K562 treated with DMSO at 1 percent for 4 hours (cell line): ENCODE measurements around the gene GAGE12D. TPM values are rescaled to one million over a fixed set of nuclear protein-coding genes. Genes with fewer than 3 reads are reported as not detected.

Experiments
- total RNA-seq: library from RNA; unstranded; fragments of 300-600 nt; gene quantifications from 2 replicates; pipeline ENCODE4 v1.2.3, GENCODE V29; 2022; ENCODE audit not compliant: insufficient read depth

GAGE12D gene
- not detected in 2 replicates for total RNA-seq

GRCh38 chrX:49541433-49541832, at the start of gene GAGE12D:
GAGE12D (plus strand) TSS chrX:49541733; CDS start chrX:49542888, 1,155 bp downstream.

GRCh38 chrX:49531877-49532276, 9.7 kb upstream of the GAGE12D start, which contains the start of gene GAGE12C:
GAGE12C (plus strand) TSS chrX:49532177; CDS start chrX:49533332, 1,155 bp downstream.

GRCh38 chrX:49550989-49551388, 9.5 kb downstream of the GAGE12D start, which contains the start of gene GAGE12E:
GAGE12E (plus strand) TSS chrX:49551289; CDS start chrX:49552444, 1,155 bp downstream.

GRCh38 chrX:49560542-49560941, 19.0 kb downstream of the GAGE12D start, which contains the start of gene GAGE12F:
GAGE12F (plus strand) TSS chrX:49560842; CDS start chrX:49561997, 1,155 bp downstream.

GRCh38 chrX:49570100-49570499, 28.6 kb downstream of the GAGE12D start, which contains the start of gene GAGE12G:
GAGE12G (plus strand) TSS chrX:49570400; CDS start chrX:49571555, 1,155 bp downstream.

GRCh38 chrX:49579649-49580048, 38.1 kb downstream of the GAGE12D start, which contains the start of gene GAGE12H:
GAGE12H (plus strand) TSS chrX:49579949; CDS start chrX:49581104, 1,155 bp downstream.

GRCh38 chrX:49589196-49589595, 47.7 kb downstream of the GAGE12D start, which contains the start of gene GAGE2A:
GAGE2A (plus strand) TSS chrX:49589496; CDS start chrX:49590651, 1,155 bp downstream.

Other genes starting within 250 kb of the GAGE12D start
- not detected in 2 replicates for gene GAGE10, start 238.1 kb upstream of the GAGE12D start, total RNA-seq
- gene GAGE12J, start 219.7 kb upstream of the GAGE12D start, total RNA-seq: not detected in 2 replicates
- 4.6 and 7.1 TPM in 2 replicates for gene GAGE13, start 210.2 kb upstream of the GAGE12D start, total RNA-seq
- not detected in 2 replicates for gene GAGE12C, start 9.6 kb upstream of the GAGE12D start, total RNA-seq
- not detected in 2 replicates for gene GAGE12E, start 9.6 kb downstream of the GAGE12D start, total RNA-seq
- gene GAGE12F, start 19.1 kb downstream of the GAGE12D start, total RNA-seq: not detected in 2 replicates
- gene GAGE12G, start 28.7 kb downstream of the GAGE12D start, total RNA-seq: not detected in 2 replicates
- not detected in 2 replicates for gene GAGE12H, start 38.2 kb downstream of the GAGE12D start, total RNA-seq
- 14.2 and 26.2 TPM in 2 replicates for gene GAGE2A, start 47.8 kb downstream of the GAGE12D start, total RNA-seq
- 11.1 and 18.2 TPM in 2 replicates for gene GAGE1, start 57.3 kb downstream of the GAGE12D start, total RNA-seq
- gene PAGE1, start 154.3 kb downstream of the GAGE12D start, total RNA-seq: 84.7 and 89.1 TPM in 2 replicates